ENCODE data around the gene STK17B. TPM values are rescaled to one million over a fixed set of nuclear protein-coding genes. Genes with fewer than 3 reads are reported as not detected.

The STK17B gene
- total RNA-seq, 3 donors from 2014 or later (not counting 1 experiment from before 2014, with no cell fraction given): 295 to 390 (median 380) TPM

- Mint-ChIP-seq H3K36me3 (no peaks in the 10 kb centered on the region), H3K27ac (no peak overlapping the region), H3K9me3 (no peaks in the 10 kb centered on the region), H3K4me1 (peaks cover 6 to 13% of the 10 kb centered on the region in 2 donors), H3K4me3 (no peak overlapping the region), H3K27me3 (ENCODE audit: low read depth in 2 of 2) (no peaks in the 10 kb centered on the region)
- DNase-seq: no peak
- no peaks in the 10 kb centered on the region for H3K9me3 ChIP-seq (ENCODE audit: control insufficient read depth, insufficient read depth, low read length)
- H3K4me1 ChIP-seq (ENCODE audit: control insufficient read depth, insufficient read depth, low read length): no peaks in the 10 kb centered on the region
- no peak for ATAC-seq
- H3K4me3 ChIP-seq (ENCODE audit: low read length): no peak overlapping the region
- TF ChIP-seq CTCF (IDR thresholded peaks at IDR 0.05): no peak
- WGBS (ENCODE audit: insufficient coverage): 57% methylated on average over 1 of the region's 1 CpG
- H3K27ac ChIP-seq (ENCODE audit: low read length): no peak overlapping the region
- H3K27me3 ChIP-seq (ENCODE audit: control insufficient read depth, insufficient read depth, low read length): peaks cover 2% of the 10 kb centered on the region
- no peaks in the 10 kb centered on the region for H3K36me3 ChIP-seq (ENCODE audit: control insufficient read depth, insufficient read depth, low read length)
- intact Hi-C loops (cut with micrococcal nuclease): no loop called here
Measured at GRCh38 chr2:196108604-196109003, 62.8 kb downstream of the STK17B start.

- ATAC-seq: no peak
- Mint-ChIP-seq H3K9me3 (no peaks in the 10 kb centered on the region), H3K27me3 (ENCODE audit: low read depth in 2 of 2) (no peaks in the 10 kb centered on the region), H3K36me3 (no peaks in the 10 kb centered on the region), H3K4me1 (peaks cover 6 to 7% of the 10 kb centered on the region in 2 donors), H3K4me3 (no peak overlapping the region), H3K27ac (no peak overlapping the region)
- WGBS (ENCODE audit: insufficient coverage): 22% methylated on average over 5 of the region's 5 CpGs
- no peak overlapping the region for H3K27ac ChIP-seq (ENCODE audit: low read length)
- no peak for DNase-seq
- H3K27me3 ChIP-seq (ENCODE audit: control insufficient read depth, insufficient read depth, low read length): peaks cover 2% of the 10 kb centered on the region
- H3K4me3 ChIP-seq (ENCODE audit: low read length): no peak overlapping the region
- TF ChIP-seq CTCF (IDR thresholded peaks at IDR 0.05): no peak
- H3K9me3 ChIP-seq (ENCODE audit: control insufficient read depth, insufficient read depth, low read length): no peaks in the 10 kb centered on the region
- H3K36me3 ChIP-seq (ENCODE audit: control insufficient read depth, insufficient read depth, low read length): no peaks in the 10 kb centered on the region
- intact Hi-C loops (cut with micrococcal nuclease): no loop called here
- peaks cover 4% of the 10 kb centered on the region for H3K4me1 ChIP-seq (ENCODE audit: control insufficient read depth, insufficient read depth, low read length)
Measured at GRCh38 chr2:196105951-196106350, 65.4 kb downstream of the STK17B start.

- no peaks in the 10 kb centered on the region for H3K36me3 ChIP-seq (ENCODE audit: control insufficient read depth, insufficient read depth, low read length)
- no peak for ATAC-seq
- Mint-ChIP-seq H3K4me3 (no peak overlapping the region), H3K4me1 (peaks cover 6 to 7% of the 10 kb centered on the region in 2 donors), H3K36me3 (no peaks in the 10 kb centered on the region), H3K27me3 (ENCODE audit: low read depth in 2 of 2) (no peaks in the 10 kb centered on the region), H3K27ac (no peak overlapping the region), H3K9me3 (no peaks in the 10 kb centered on the region)
- no peak overlapping the region for H3K4me3 ChIP-seq (ENCODE audit: low read length)
- DNase-seq: no peak
- 94% methylated on average over 4 of the region's 4 CpGs for WGBS (ENCODE audit: insufficient coverage)
- no peak for TF ChIP-seq CTCF (IDR thresholded peaks at IDR 0.05)
- no peak overlapping the region for H3K27ac ChIP-seq (ENCODE audit: low read length)
- H3K27me3 ChIP-seq (ENCODE audit: control insufficient read depth, insufficient read depth, low read length): no peaks in the 10 kb centered on the region
- peaks cover 4% of the 10 kb centered on the region for H3K4me1 ChIP-seq (ENCODE audit: control insufficient read depth, insufficient read depth, low read length)
- intact Hi-C loops (cut with micrococcal nuclease): no loop called here
- no peaks in the 10 kb centered on the region for H3K9me3 ChIP-seq (ENCODE audit: control insufficient read depth, insufficient read depth, low read length)
Measured at GRCh38 chr2:196104066-196104465, 67.3 kb downstream of the STK17B start.

- Histone ChIP-seq H3K27me3 (ENCODE audit: control insufficient read depth, insufficient read depth, low read length) (no peaks in the 10 kb centered on the region), H3K36me3 (ENCODE audit: control insufficient read depth, insufficient read depth, low read length) (no peaks in the 10 kb centered on the region), H3K4me3 (ENCODE audit: low read length) (no peak overlapping the region), H3K9me3 (ENCODE audit: control insufficient read depth, insufficient read depth, low read length) (no peaks in the 10 kb centered on the region), H3K27ac (ENCODE audit: low read length) (no peak overlapping the region), H3K4me1 (ENCODE audit: control insufficient read depth, insufficient read depth, low read length) (peaks cover 4% of the 10 kb centered on the region)
- H3K27ac Mint-ChIP-seq: no peak overlapping the region
- H3K36me3 Mint-ChIP-seq: no peaks in the 10 kb centered on the region
- no peak overlapping the region for H3K4me3 Mint-ChIP-seq
- DNase-seq (no peak), ATAC-seq (no peak)
- intact Hi-C loops (cut with micrococcal nuclease): no loop called here
- peaks cover 6 to 7% of the 10 kb centered on the region in 2 donors for H3K4me1 Mint-ChIP-seq
- no peak for TF ChIP-seq CTCF (IDR thresholded peaks at IDR 0.05)
- H3K27me3 Mint-ChIP-seq (ENCODE audit: low read depth in 2 of 2): no peaks in the 10 kb centered on the region
- no peaks in the 10 kb centered on the region for H3K9me3 Mint-ChIP-seq
- WGBS (ENCODE audit: insufficient coverage): 54% methylated on average over 2 of the region's 2 CpGs
Measured at GRCh38 chr2:196103626-196104025, 67.8 kb downstream of the STK17B start.
